Measurements from ENCODE around the gene BTBD2. TPM values are rescaled to one million over a fixed set of nuclear protein-coding genes. Genes with fewer than 3 reads are reported as not detected.

Gene BTBD2
- total RNA-seq, 5 donors from 2014 or later (not counting 1 experiment from before 2014, with no cell fraction given) = 52.2 to 79.8 (median 73.6) TPM

DNA sequence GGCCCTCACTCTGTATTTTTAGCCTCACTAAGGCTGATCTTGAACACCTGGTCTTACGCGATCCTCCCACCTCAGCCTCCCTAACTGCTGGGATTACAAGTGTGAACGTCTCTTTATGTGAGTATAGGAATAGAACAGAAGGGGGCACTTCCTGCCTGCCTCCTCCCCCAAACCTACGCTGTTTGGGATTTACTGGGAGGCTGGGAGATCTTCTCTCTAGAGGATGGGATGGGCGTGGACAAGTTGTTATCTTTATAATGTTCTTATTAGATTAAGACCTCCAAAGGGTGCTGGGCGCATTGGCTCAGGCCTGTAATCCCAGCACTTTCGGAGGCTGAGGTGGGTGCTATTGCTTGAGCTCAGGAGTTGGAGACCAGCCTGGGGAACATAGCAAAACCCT lies 77.4 kb downstream of the BTBD2 start:
- Mint-ChIP-seq H3K4me3 (peak overlapping the region in 1 of 3 donors; percentile 23), H3K4me1 (peaks cover 29 to 35% (median 30%) of the 10 kb centered on the region in 3 donors), H3K27me3 (no peaks in the 10 kb centered on the region), H3K36me3 (no peaks in the 10 kb centered on the region), H3K9me3 (peaks cover 0 to 3% (median 2%) of the 10 kb centered on the region in 3 donors), H3K27ac (peak overlapping the region in 1 of 2 donors; percentile 58)
- ChIA-PET CTCF (no interaction called here), POLR2A (no interaction called here)
- H3K36me3 ChIP-seq (ENCODE audit: control insufficient read depth in 2 of 2, extremely low read depth in 1 of 2, insufficient read depth in 1 of 2, low read length in 1 of 2) = no peaks in the 10 kb centered on the region
- H3K27me3 ChIP-seq (replicated peaks in 1 of 2; ENCODE audit: control insufficient read depth in 2 of 2, extremely low read depth in 1 of 2, insufficient read depth in 2 of 2, low read length in 1 of 2) = no peaks in the 10 kb centered on the region
- ATAC-seq (replicated peaks in 1 of 4) (no peak), DNase-seq (no peak)
- H3K4me3 ChIP-seq (ENCODE audit: control insufficient read depth in 1 of 2, extremely low read depth in 1 of 2, low read length in 1 of 2) = no peak overlapping the region
- no peaks in the 10 kb centered on the region for H3K9me3 ChIP-seq
- H3K27ac ChIP-seq (ENCODE audit: low read length) = no peak overlapping the region
- H3K4me1 ChIP-seq (ENCODE audit: control insufficient read depth in 1 of 2, extremely low read depth in 1 of 2, insufficient read depth in 2 of 2, low read length in 2 of 2) = peaks cover 5 to 23% of the 10 kb centered on the region in 2 experiments
- 90% methylated on average over 2 of the region's 7 CpGs for WGBS (ENCODE audit: insufficient coverage)

GRCh38 chr19:1936916-1937610 lies 78.5 kb downstream of the BTBD2 start:
- 95% methylated on average over 22 of the region's 24 CpGs for WGBS (ENCODE audit: insufficient coverage)
- Mint-ChIP-seq H3K27me3 (no peaks in the 10 kb centered on the region), H3K4me3 (no peak overlapping the region), H3K36me3 (no peaks in the 10 kb centered on the region), H3K27ac (peak overlapping the region; percentile 27 to 77), H3K9me3 (peaks cover 0 to 3% (median 2%) of the 10 kb centered on the region in 3 donors), H3K4me1 (peaks cover 24 to 33% (median 27%) of the 10 kb centered on the region in 3 donors)
- no peak for ATAC-seq (replicated peaks in 1 of 4)
- no peaks in the 10 kb centered on the region for H3K36me3 ChIP-seq (ENCODE audit: control insufficient read depth in 2 of 2, extremely low read depth in 1 of 2, insufficient read depth in 1 of 2, low read length in 1 of 2)
- no peak overlapping the region for H3K4me3 ChIP-seq (ENCODE audit: control insufficient read depth in 1 of 2, extremely low read depth in 1 of 2, low read length in 1 of 2)
- no peak for DNase-seq
- H3K27ac ChIP-seq (ENCODE audit: low read length) = no peak overlapping the region
- H3K4me1 ChIP-seq (ENCODE audit: control insufficient read depth in 1 of 2, extremely low read depth in 1 of 2, insufficient read depth in 2 of 2, low read length in 2 of 2) = peaks cover 3 to 18% of the 10 kb centered on the region in 2 experiments
- ChIA-PET CTCF (interaction anchor here (0.7 to 1.0 kb wide), 2 partner anchors 9 to 132 kb away, joined by 3 to 4 read pairs; no protein-coding TSS in a partner anchor), POLR2A (no interaction called here)
- no peaks in the 10 kb centered on the region for H3K27me3 ChIP-seq (replicated peaks in 1 of 2; ENCODE audit: control insufficient read depth in 2 of 2, extremely low read depth in 1 of 2, insufficient read depth in 2 of 2, low read length in 1 of 2)
- H3K9me3 ChIP-seq = no peaks in the 10 kb centered on the region

DNA sequence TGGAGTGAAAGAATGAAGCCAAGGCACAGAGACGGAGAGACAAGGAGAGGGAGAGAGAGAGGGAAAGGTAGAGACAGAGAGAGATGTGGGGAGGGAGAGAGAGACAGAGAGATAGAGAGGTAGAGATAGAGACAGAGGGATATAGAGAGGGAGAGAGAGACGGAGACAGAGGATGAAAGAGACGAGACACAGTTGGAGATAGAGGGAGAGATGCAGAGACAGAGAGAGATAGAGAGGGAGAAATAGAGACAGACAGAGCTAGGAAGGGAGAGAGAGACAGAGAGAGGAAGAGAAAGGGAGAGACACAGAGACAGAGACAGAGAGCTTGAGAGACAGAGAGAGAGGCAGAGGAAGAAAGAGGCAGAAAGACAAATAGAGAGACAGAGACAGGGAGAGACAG lies 79.1 kb downstream of the BTBD2 start:
- Histone ChIP-seq H3K4me1 (ENCODE audit: control insufficient read depth in 1 of 2, extremely low read depth in 1 of 2, insufficient read depth in 2 of 2, low read length in 2 of 2) (peaks cover 3 to 18% of the 10 kb centered on the region in 2 experiments), H3K36me3 (ENCODE audit: control insufficient read depth in 2 of 2, extremely low read depth in 1 of 2, insufficient read depth in 1 of 2, low read length in 1 of 2) (no peaks in the 10 kb centered on the region), H3K27me3 (replicated peaks in 1 of 2; ENCODE audit: control insufficient read depth in 2 of 2, extremely low read depth in 1 of 2, insufficient read depth in 2 of 2, low read length in 1 of 2) (no peaks in the 10 kb centered on the region), H3K27ac (ENCODE audit: low read length) (no peak overlapping the region), H3K9me3 (no peaks in the 10 kb centered on the region), H3K4me3 (ENCODE audit: control insufficient read depth in 1 of 2, extremely low read depth in 1 of 2, low read length in 1 of 2) (no peak overlapping the region)
- H3K27me3 Mint-ChIP-seq = no peaks in the 10 kb centered on the region
- no peaks in the 10 kb centered on the region for H3K36me3 Mint-ChIP-seq
- ATAC-seq (replicated peaks in 1 of 4) = no peak
- no peak for DNase-seq
- no peak overlapping the region for H3K4me3 Mint-ChIP-seq
- H3K27ac Mint-ChIP-seq = peak overlapping the region; percentile 3 to 77
- H3K9me3 Mint-ChIP-seq = peaks cover 0 to 3% (median 2%) of the 10 kb centered on the region in 3 donors
- WGBS (ENCODE audit: insufficient coverage) = 100% methylated on average over 2 of the region's 3 CpGs
- ChIA-PET CTCF (interaction anchor here in 1 of 2 donors (1.0 kb wide), 1 partner anchor 8 kb away, joined by 3 read pairs; no protein-coding TSS in a partner anchor), POLR2A (interaction anchor here in 1 of 2 donors (0.6 kb wide), 1 partner anchor 122 kb away, joined by 3 read pairs; no protein-coding TSS in a partner anchor)
- peaks cover 24 to 33% (median 27%) of the 10 kb centered on the region in 3 donors for H3K4me1 Mint-ChIP-seq

- Histone ChIP-seq H3K27ac (ENCODE audit: low read length) (no peak overlapping the region), H3K4me1 (ENCODE audit: control insufficient read depth in 1 of 2, extremely low read depth in 1 of 2, insufficient read depth in 2 of 2, low read length in 2 of 2) (peaks cover 3 to 18% of the 10 kb centered on the region in 2 experiments), H3K36me3 (ENCODE audit: control insufficient read depth in 2 of 2, extremely low read depth in 1 of 2, insufficient read depth in 1 of 2, low read length in 1 of 2) (no peaks in the 10 kb centered on the region), H3K27me3 (replicated peaks in 1 of 2; ENCODE audit: control insufficient read depth in 2 of 2, extremely low read depth in 1 of 2, insufficient read depth in 2 of 2, low read length in 1 of 2) (peaks cover 0 to under 1% of the 10 kb centered on the region in 2 experiments), H3K4me3 (ENCODE audit: control insufficient read depth in 1 of 2, extremely low read depth in 1 of 2, low read length in 1 of 2) (no peak overlapping the region), H3K9me3 (no peaks in the 10 kb centered on the region)
- peak overlapping the region in 1 of 2 donors; percentile 8 for H3K27ac Mint-ChIP-seq
- no peaks in the 10 kb centered on the region for H3K27me3 Mint-ChIP-seq
- peaks cover 24 to 33% (median 27%) of the 10 kb centered on the region in 3 donors for H3K4me1 Mint-ChIP-seq
- WGBS (ENCODE audit: insufficient coverage) = 88% methylated on average over 9 of the region's 11 CpGs
- ChIA-PET CTCF (no interaction called here), POLR2A (no interaction called here)
- DNase-seq (peak in 1 of 35 experiments; percentile 37), ATAC-seq (replicated peaks in 1 of 4) (no peak)
- no peaks in the 10 kb centered on the region for H3K36me3 Mint-ChIP-seq
- H3K9me3 Mint-ChIP-seq = peaks cover 0 to 3% (median 2%) of the 10 kb centered on the region in 3 donors
- no peak overlapping the region for H3K4me3 Mint-ChIP-seq
These were observed 79.9 kb downstream of the BTBD2 start for GRCh38 chr19:1935484-1936208.

Other genes starting within 250 kb of the BTBD2 start
- 1 to 10 TPM; 3.5 to 5.7 (median 4.0) TPM for gene ATP8B3, start 203.4 kb downstream of the BTBD2 start, total RNA-seq
- 10 to 100 TPM; 68.4 to 97.5 (median 78.7) TPM for gene REXO1, start 167.2 kb downstream of the BTBD2 start, total RNA-seq
- 10 to 100 TPM; 29.8 to 61.4 (median 32.7) TPM for gene KLF16, start 152.1 kb downstream of the BTBD2 start, total RNA-seq
- 100 to 1,000 TPM; 136 to 185 (median 151) TPM for gene ABHD17A, start 130.2 kb downstream of the BTBD2 start, total RNA-seq
- gene ADAT3, start 110.3 kb downstream of the BTBD2 start, total RNA-seq = 10 to 100 TPM in 1 of 5 donors, 1 to 10 TPM in 4; 6.0 to 16.1 (median 7.7) TPM
- gene SCAMP4, start 110.3 kb downstream of the BTBD2 start, total RNA-seq = 10 to 100 TPM; 24.8 to 49.2 (median 27.5) TPM
- gene CSNK1G2, start 74.5 kb downstream of the BTBD2 start, total RNA-seq = 100 to 1,000 TPM; 104 to 181 (median 161) TPM
- gene MKNK2, start 35.5 kb upstream of the BTBD2 start, total RNA-seq = 100 to 1,000 TPM; 196 to 242 (median 234) TPM
- gene MOB3A, start 80.6 kb upstream of the BTBD2 start, total RNA-seq = 100 to 1,000 TPM in 4 of 5 donors, 10 to 100 TPM in 1; 98.6 to 162 (median 142) TPM
- gene IZUMO4, start 81.2 kb upstream of the BTBD2 start, total RNA-seq = 10 to 100 TPM; 14.0 to 23.5 (median 19.7) TPM
- 10 to 100 TPM; 78.6 to 91.5 (median 86.7) TPM for gene AP3D1, start 135.9 kb upstream of the BTBD2 start, total RNA-seq
- gene DOT1L, start 148.2 kb upstream of the BTBD2 start, total RNA-seq = 10 to 100 TPM; 33.4 to 39.3 (median 38.4) TPM
- 10 to 100 TPM; 38.3 to 87.0 (median 80.4) TPM for gene PLEKHJ1, start 220.6 kb upstream of the BTBD2 start, total RNA-seq
- gene SF3A2, start 221.1 kb upstream of the BTBD2 start, total RNA-seq = 100 to 1,000 TPM; 130 to 172 (median 161) TPM
- 10 to 100 TPM in 2 of 5 donors, 1 to 10 TPM in 3; 2.1 to 13.5 (median 5.3) TPM for gene AMH, start 233.6 kb upstream of the BTBD2 start, total RNA-seq
- 1 to 10 TPM in 2 of 5 donors, under 1 TPM in 2, not detected in 1; 0.42 to 1.5 (median 1.0) TPM for gene JSRP1, start 240.7 kb upstream of the BTBD2 start, total RNA-seq

All from T-cell (primary cell).